ENCODE measurements around the gene TCF7L1. TPM values are rescaled to one million over a fixed set of nuclear protein-coding genes. Genes with fewer than 3 reads are reported as not detected.

TCF7L1 gene
- total and polyA plus RNA-seq, 9 of the 15 experiments (the other 6 are each of a cell fraction or from before 2014, with no cell fraction given): 0.03 to 0.11 (median 0.07) TPM; not detected in 5

DNA sequence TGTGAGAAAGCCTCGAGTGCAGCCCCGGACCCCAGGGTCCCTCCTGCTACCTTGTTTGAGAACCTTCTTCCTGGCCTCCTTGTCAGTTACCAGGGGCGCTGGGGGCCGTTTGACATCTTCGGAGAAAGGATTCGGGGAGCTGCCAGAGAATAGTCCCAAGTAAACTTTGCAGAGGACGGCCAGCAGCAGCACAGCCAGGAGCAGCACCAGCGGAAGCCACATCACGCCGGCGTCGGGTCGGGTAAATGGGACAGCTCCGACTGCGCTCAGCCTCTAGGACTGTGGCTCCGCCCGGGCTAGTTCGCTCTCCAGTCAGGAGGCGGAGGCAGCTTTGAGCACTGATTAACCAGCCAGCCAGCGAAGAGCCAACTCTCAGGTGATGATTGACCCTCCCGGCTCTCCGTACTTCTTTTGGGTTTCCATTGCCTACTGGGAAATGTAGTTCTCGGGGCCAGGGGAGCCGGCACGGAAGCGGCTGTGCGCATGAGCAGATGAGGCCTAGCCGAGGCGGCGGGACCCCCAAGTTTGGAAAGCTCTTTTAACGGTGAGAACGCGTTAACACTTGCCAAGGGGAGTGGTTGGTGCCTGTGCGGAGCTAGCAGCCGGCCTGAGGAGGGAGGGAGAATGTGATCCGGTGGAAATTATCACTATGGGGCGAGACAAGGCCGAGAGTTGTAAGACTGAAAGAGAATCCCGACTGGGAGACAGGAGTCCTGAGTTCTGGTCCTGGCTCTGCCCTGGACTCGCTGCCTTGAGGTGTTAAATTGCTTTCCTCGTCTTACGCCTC, 221.3 kb downstream of the TCF7L1 start, which contains the start of the genes ELMOD3 and RETSAT (continued):
- TF ChIP-seq NONO (IDR thresholded peaks at IDR 0.05; ENCODE audit: low read depth in 2 of 2, low read length in 1 of 2) (no peak), PML (IDR thresholded peaks at IDR 0.05; ENCODE audit: low read length) (peak; percentile 64), RNF2 (IDR thresholded peaks at IDR 0.05) (peak; percentile 76; the same call in 1 of the 2 replicates), PRMT5 (CRISPR knock-in tag; IDR thresholded peaks at IDR 0.05) (no peak), NELFE (IDR thresholded peaks at IDR 0.05; ENCODE audit: insufficient read depth, insufficient read length) (peak; percentile 25), ZNF175 (CRISPR knock-in tag; IDR thresholded peaks at IDR 0.05; ENCODE audit: low read depth) (0 out of 2 replicates have a peak, but pooled peaks have one; percentile 42), RFX5 (IDR thresholded peaks at IDR 0.05; ENCODE audit: low read depth, low read length) (no peak), ZNF699 (CRISPR knock-in tag; IDR thresholded peaks at IDR 0.05; ENCODE audit: insufficient replicate concordance) (no peak), MTA2 (IDR thresholded peaks at IDR 0.05; ENCODE audit: low read depth) (no peak), MCM5 (IDR thresholded peaks at IDR 0.05; ENCODE audit: low read depth) (no peak), PURB (CRISPR knock-in tag; IDR thresholded peaks at IDR 0.05; ENCODE audit: low read depth) (no peak), ZNF79 (CRISPR knock-in tag; IDR thresholded peaks at IDR 0.05; ENCODE audit: low read depth) (no peak), ZNF239 (CRISPR knock-in tag; IDR thresholded peaks at IDR 0.05) (no peak), PHF8 (IDR thresholded peaks at IDR 0.05; ENCODE audit: borderline replicate concordance, low read length) (peak; percentile 97)
- TF ChIP-seq, protein P1, sequence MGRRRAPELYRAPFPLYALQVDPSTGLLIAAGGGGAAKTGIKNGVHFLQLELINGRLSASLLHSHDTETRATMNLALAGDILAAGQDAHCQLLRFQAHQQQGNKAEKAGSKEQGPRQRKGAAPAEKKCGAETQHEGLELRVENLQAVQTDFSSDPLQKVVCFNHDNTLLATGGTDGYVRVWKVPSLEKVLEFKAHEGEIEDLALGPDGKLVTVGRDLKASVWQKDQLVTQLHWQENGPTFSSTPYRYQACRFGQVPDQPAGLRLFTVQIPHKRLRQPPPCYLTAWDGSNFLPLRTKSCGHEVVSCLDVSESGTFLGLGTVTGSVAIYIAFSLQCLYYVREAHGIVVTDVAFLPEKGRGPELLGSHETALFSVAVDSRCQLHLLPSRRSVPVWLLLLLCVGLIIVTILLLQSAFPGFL (CRISPR knock-in tag; IDR thresholded peaks at IDR 0.05): peak; percentile 35; the same call in 1 of the 2 replicates
- TF ChIP-seq, protein P2, sequence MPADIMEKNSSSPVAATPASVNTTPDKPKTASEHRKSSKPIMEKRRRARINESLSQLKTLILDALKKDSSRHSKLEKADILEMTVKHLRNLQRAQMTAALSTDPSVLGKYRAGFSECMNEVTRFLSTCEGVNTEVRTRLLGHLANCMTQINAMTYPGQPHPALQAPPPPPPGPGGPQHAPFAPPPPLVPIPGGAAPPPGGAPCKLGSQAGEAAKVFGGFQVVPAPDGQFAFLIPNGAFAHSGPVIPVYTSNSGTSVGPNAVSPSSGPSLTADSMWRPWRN (IDR thresholded peaks at IDR 0.05; ENCODE audit: low read depth): no peak
- TF ChIP-seq, protein P3, sequence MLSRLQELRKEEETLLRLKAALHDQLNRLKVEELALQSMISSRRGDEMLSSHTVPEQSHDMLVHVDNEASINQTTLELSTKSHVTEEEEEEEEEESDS (CRISPR knock-in tag; IDR thresholded peaks at IDR 0.05): no peak
- TF ChIP-seq, protein P4, sequence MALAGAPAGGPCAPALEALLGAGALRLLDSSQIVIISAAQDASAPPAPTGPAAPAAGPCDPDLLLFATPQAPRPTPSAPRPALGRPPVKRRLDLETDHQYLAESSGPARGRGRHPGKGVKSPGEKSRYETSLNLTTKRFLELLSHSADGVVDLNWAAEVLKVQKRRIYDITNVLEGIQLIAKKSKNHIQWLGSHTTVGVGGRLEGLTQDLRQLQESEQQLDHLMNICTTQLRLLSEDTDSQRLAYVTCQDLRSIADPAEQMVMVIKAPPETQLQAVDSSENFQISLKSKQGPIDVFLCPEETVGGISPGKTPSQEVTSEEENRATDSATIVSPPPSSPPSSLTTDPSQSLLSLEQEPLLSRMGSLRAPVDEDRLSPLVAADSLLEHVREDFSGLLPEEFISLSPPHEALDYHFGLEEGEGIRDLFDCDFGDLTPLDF (CRISPR knock-in tag; IDR thresholded peaks at IDR 0.05): peak; percentile 48; the same call in 1 of the 2 replicates
- TF ChIP-seq, protein P5, sequence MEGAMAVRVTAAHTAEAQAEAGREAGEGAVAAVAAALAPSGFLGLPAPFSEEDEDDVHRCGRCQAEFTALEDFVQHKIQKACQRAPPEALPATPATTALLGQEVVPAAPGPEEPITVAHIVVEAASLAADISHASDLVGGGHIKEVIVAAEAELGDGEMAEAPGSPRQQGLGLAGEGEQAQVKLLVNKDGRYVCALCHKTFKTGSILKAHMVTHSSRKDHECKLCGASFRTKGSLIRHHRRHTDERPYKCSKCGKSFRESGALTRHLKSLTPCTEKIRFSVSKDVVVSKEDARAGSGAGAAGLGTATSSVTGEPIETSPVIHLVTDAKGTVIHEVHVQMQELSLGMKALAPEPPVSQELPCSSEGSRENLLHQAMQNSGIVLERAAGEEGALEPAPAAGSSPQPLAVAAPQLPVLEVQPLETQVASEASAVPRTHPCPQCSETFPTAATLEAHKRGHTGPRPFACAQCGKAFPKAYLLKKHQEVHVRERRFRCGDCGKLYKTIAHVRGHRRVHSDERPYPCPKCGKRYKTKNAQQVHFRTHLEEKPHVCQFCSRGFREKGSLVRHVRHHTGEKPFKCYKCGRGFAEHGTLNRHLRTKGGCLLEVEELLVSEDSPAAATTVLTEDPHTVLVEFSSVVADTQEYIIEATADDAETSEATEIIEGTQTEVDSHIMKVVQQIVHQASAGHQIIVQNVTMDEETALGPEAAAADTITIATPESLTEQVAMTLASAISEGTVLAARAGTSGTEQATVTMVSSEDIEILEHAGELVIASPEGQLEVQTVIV (CRISPR knock-in tag; IDR thresholded peaks at IDR 0.05; ENCODE audit: borderline replicate concordance): no peak

Data from K562 (cell line).